Natural killer cell (primary cell): ENCODE data around the gene NCR2. TPM values are rescaled to one million over a fixed set of nuclear protein-coding genes. Genes with fewer than 3 reads are reported as not detected.

ENCODE experiments used
- ATAC-seq, 3 donors: fragments of 150-1000 bp in 2 of 3; fragments of 200-7000 bp in 1 of 3; cut with Tn5 transposase; 1 replicate in 1 of 3; 2 replicates in 2 of 3; pipeline ENCODE4 v1.10.0; 2021; ENCODE audit warnings: mild to moderate bottlenecking in 2 of 3, moderate library complexity in 2 of 3
- DNase-seq, 2 donors: peaks; one replicate each; pipeline versions ENCODE4 v3.0.0 to v3.0.0-alpha.2; 2013 to 2021; ENCODE audit warnings: mixed read lengths in 1 of 2
- H3K27ac ChIP-seq: one replicate; pipeline ENCODE4 v1.5.1; 2013; ENCODE audit warnings: mild to moderate bottlenecking, low read length
- H3K27me3 ChIP-seq: one replicate; pipeline ENCODE4 v1.6.1; 2013; ENCODE audit warnings: low read length; ENCODE audit not compliant: control insufficient read depth, insufficient read depth
- H3K36me3 ChIP-seq: one replicate; pipeline ENCODE4 v1.6.1; 2013; ENCODE audit warnings: low read length; ENCODE audit not compliant: control insufficient read depth, insufficient read depth
- H3K4me1 ChIP-seq: one replicate; pipeline ENCODE4 v1.6.1; 2013; ENCODE audit warnings: low read length; ENCODE audit not compliant: control insufficient read depth, insufficient read depth
- H3K4me3 ChIP-seq: one replicate; pipeline ENCODE4 v1.5.1; 2013; ENCODE audit warnings: low read length
- H3K9me3 ChIP-seq: one replicate; pipeline ENCODE4 v1.6.1; 2013; ENCODE audit warnings: low read length; ENCODE audit not compliant: control insufficient read depth, insufficient read depth
- H3K27ac Mint-ChIP-seq, 2 donors: one replicate each; pipeline ENCODE4 v1.8.0; 2022; ENCODE audit warnings: mild to moderate bottlenecking in 2 of 2, mixed read lengths in 2 of 2, moderate library complexity in 1 of 2
- H3K27me3 Mint-ChIP-seq, 2 donors: one replicate each; pipeline ENCODE4 v1.8.0; 2022; ENCODE audit warnings: low read depth in 2 of 2, mixed read lengths in 2 of 2
- H3K36me3 Mint-ChIP-seq: one replicate; pipeline ENCODE4 v1.8.0; 2022; ENCODE audit warnings: mixed read lengths
- H3K4me1 Mint-ChIP-seq, 2 donors: one replicate each; pipeline ENCODE4 v1.8.0; 2022; ENCODE audit warnings: mixed read lengths in 2 of 2
- H3K4me3 Mint-ChIP-seq: one replicate; pipeline ENCODE4 v1.8.0; 2022; ENCODE audit warnings: mild to moderate bottlenecking, moderate library complexity, mixed read lengths
- H3K9me3 Mint-ChIP-seq, 2 donors: one replicate each; pipeline ENCODE4 v1.8.0; 2022; ENCODE audit warnings: mixed read lengths in 2 of 2
- WGBS: methylation state at CpG from one replicate; pipeline ENCODE4 v1.1.7; 2013; ENCODE audit warnings: missing lambda C conversion rate; ENCODE audit not compliant: insufficient coverage; 5-methylcytosine and 5-hydroxymethylcytosine counted together
- intact Hi-C: fragments of 100-400 bp; cut with micrococcal nuclease; formaldehyde crosslinking; loops from one replicate; pipeline ENCODE4 v1.14.2; 2022
- total RNA-seq, 4 donors: library from RNA; stranded (reverse); fragments of 120-200 nt in 1 of 4; gene quantifications; one replicate each; pipeline versions ENCODE4 v1.2.3 to v1.2.4, GENCODE V29; 2013 to 2022
- TF ChIP-seq, protein P1 (sequence below): fragments of 200-600 bp; IDR thresholded peaks from one replicate; pipeline ENCODE4 v1.8.0; 2022; ENCODE audit warnings: antibody characterized with exemption

The NCR2 gene
- total RNA-seq, 3 donors from 2014 or later (not counting 1 experiment from before 2014, with no cell fraction given): not detected

GRCh38 chr6:41392246-41392645, 56.8 kb downstream of the NCR2 start:
- H3K4me3 Mint-ChIP-seq: no peak overlapping the region
- peak in 1 of 3 donors; percentile 21 for ATAC-seq
- H3K27ac ChIP-seq: no peak overlapping the region
- peaks cover 40 to 51% of the 10 kb centered on the region in 2 donors for H3K27me3 Mint-ChIP-seq
- no peaks in the 10 kb centered on the region for H3K4me1 ChIP-seq
- intact Hi-C loops: no loop called here
- TF ChIP-seq, protein P1, sequence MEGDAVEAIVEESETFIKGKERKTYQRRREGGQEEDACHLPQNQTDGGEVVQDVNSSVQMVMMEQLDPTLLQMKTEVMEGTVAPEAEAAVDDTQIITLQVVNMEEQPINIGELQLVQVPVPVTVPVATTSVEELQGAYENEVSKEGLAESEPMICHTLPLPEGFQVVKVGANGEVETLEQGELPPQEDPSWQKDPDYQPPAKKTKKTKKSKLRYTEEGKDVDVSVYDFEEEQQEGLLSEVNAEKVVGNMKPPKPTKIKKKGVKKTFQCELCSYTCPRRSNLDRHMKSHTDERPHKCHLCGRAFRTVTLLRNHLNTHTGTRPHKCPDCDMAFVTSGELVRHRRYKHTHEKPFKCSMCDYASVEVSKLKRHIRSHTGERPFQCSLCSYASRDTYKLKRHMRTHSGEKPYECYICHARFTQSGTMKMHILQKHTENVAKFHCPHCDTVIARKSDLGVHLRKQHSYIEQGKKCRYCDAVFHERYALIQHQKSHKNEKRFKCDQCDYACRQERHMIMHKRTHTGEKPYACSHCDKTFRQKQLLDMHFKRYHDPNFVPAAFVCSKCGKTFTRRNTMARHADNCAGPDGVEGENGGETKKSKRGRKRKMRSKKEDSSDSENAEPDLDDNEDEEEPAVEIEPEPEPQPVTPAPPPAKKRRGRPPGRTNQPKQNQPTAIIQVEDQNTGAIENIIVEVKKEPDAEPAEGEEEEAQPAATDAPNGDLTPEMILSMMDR: no peak
- no peaks in the 10 kb centered on the region for H3K4me1 Mint-ChIP-seq
- no peaks in the 10 kb centered on the region for H3K36me3 ChIP-seq
- H3K36me3 Mint-ChIP-seq: peaks cover 14% of the 10 kb centered on the region
- H3K4me3 ChIP-seq: no peak overlapping the region
- H3K9me3 ChIP-seq: no peaks in the 10 kb centered on the region
- 18% methylated on average over 4 of the region's 4 CpGs for WGBS
- no peak for DNase-seq
- no peak overlapping the region for H3K27ac Mint-ChIP-seq
- peaks cover 3% of the 10 kb centered on the region for H3K27me3 ChIP-seq
- H3K9me3 Mint-ChIP-seq: peaks cover 0 to 9% of the 10 kb centered on the region in 2 donors

GRCh38 chr6:41396335-41396734, 60.9 kb downstream of the NCR2 start:
- Histone ChIP-seq H3K4me1 (no peaks in the 10 kb centered on the region), H3K36me3 (no peaks in the 10 kb centered on the region), H3K27me3 (no peaks in the 10 kb centered on the region), H3K27ac (no peak overlapping the region), H3K9me3 (no peaks in the 10 kb centered on the region), H3K4me3 (no peak overlapping the region)
- H3K36me3 Mint-ChIP-seq: peaks cover 14% of the 10 kb centered on the region
- H3K27me3 Mint-ChIP-seq: peaks cover 46 to 71% of the 10 kb centered on the region in 2 donors
- peaks cover 0 to 9% of the 10 kb centered on the region in 2 donors for H3K9me3 Mint-ChIP-seq
- TF ChIP-seq, protein P1: no peak
- H3K4me1 Mint-ChIP-seq: no peaks in the 10 kb centered on the region
- H3K4me3 Mint-ChIP-seq: no peak overlapping the region
- DNase-seq: no peak
- no peak for ATAC-seq
- 81% methylated on average over 3 of the region's 5 CpGs for WGBS
- intact Hi-C loops: no loop called here
- no peak overlapping the region for H3K27ac Mint-ChIP-seq

- intact Hi-C loops: no loop called here
- WGBS: 83% methylated on average over 4 of the region's 5 CpGs
- DNase-seq: no peak
- ATAC-seq: no peak
- TF ChIP-seq, protein P1: no peak
- Histone ChIP-seq H3K36me3 (no peaks in the 10 kb centered on the region), H3K4me3 (no peak overlapping the region), H3K9me3 (no peaks in the 10 kb centered on the region), H3K27ac (no peak overlapping the region), H3K4me1 (no peaks in the 10 kb centered on the region), H3K27me3 (peaks cover 5% of the 10 kb centered on the region)
- peaks cover 0 to 3% of the 10 kb centered on the region in 2 donors for H3K9me3 Mint-ChIP-seq
- H3K36me3 Mint-ChIP-seq: peaks cover 4% of the 10 kb centered on the region
- no peak overlapping the region for H3K27ac Mint-ChIP-seq
- no peak overlapping the region for H3K4me3 Mint-ChIP-seq
- H3K27me3 Mint-ChIP-seq: peaks cover 52 to 75% of the 10 kb centered on the region in 2 donors
- no peaks in the 10 kb centered on the region for H3K4me1 Mint-ChIP-seq
These were observed 64.0 kb downstream of the NCR2 start for GRCh38 chr6:41399424-41399823.

Other genes starting within 250 kb of the NCR2 start
- 1 to 10 TPM; 1.4 to 8.6 (median 3.4) TPM for gene TREML1, start 181.3 kb upstream of the NCR2 start, total RNA-seq
- not detected for gene TREM2, start 172.5 kb upstream of the NCR2 start, total RNA-seq
- gene TREML2, start 134.5 kb upstream of the NCR2 start, total RNA-seq: 1 to 10 TPM in 2 of 3 donors, under 1 TPM in 1; 0.75 to 3.0 (median 1.0) TPM
- 1 to 10 TPM in 1 of 3 donors, under 1 TPM in 2; 0.21 to 2.1 (median 0.32) TPM for gene TREML4, start 107.3 kb upstream of the NCR2 start, total RNA-seq
- gene TREM1, start 48.9 kb upstream of the NCR2 start, total RNA-seq: 10 to 100 TPM in 1 of 3 donors, 1 to 10 TPM in 2; 9.5 to 44.2 (median 9.8) TPM
- 10 to 100 TPM; 11.2 to 21.1 (median 14.7) TPM for gene FOXP4, start 210.8 kb downstream of the NCR2 start, total RNA-seq